ENCODE measurements around the gene POU2AF2. TPM values are rescaled to one million over a fixed set of nuclear protein-coding genes. Genes with fewer than 3 reads are reported as not detected.

The POU2AF2 gene
- total and polyA plus RNA-seq, 4 experiments from 2014 or later: not detected

DNA sequence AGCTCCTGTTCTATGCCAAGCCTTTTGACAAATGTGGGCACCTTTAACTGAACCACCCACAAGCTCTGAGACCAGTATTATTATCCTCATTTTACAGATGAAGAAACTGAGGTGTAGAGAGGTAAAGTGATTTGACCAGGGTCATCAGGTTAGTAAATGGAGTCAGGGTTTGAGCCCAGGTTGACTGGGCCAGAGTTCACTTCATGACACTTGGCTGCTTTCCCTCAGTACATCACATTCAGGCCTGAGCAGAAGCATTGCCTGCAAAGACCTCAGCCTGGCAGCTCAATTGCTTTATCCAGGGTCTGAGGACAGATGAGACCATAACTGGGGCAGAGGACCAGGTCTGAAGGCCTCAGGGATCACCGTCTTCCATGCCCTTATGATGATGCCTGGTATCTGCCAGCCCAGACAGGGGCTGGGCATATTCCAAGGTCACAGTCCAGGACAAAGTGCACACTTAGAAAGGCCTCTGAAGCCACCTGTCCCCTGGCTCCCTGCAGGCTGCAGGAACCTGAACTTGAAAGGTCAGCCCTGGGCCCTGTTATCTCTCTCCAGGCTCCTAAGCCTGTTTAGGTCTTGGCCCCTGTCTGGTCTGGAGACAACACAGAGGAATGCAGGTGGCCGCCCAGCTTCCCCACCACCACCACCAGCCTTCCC is 84.8 kb downstream of the POU2AF2 start:
- H3K9me3 ChIP-seq (ENCODE audit: control insufficient read depth in 1 of 2, low read length in 2 of 2): no peaks in the 10 kb centered on the region
- H3K36me3 Mint-ChIP-seq: no peaks in the 10 kb centered on the region
- H3K4me3 ChIP-seq (ENCODE audit: low read length in 2 of 2): no peak overlapping the region
- POLR2A ChIA-PET (ENCODE audit: partially characterized antibody): no interaction called here
- CTCF ChIA-PET (ENCODE audit: partially characterized antibody): no interaction called here
- H3K36me3 ChIP-seq (ENCODE audit: insufficient read depth, low read length): no peaks in the 10 kb centered on the region
- H3K4me3 Mint-ChIP-seq: no peak overlapping the region
- H3K27me3 Mint-ChIP-seq: peaks cover 0 to 8% of the 10 kb centered on the region in 2 donors
- no peak overlapping the region for H3K27ac Mint-ChIP-seq
- intact Hi-C loops (cut with micrococcal nuclease): no loop called here
- DNase-seq: no peak
- no peak overlapping the region for H3K27ac ChIP-seq (ENCODE audit: low read depth, low read length)
- H3K9me3 Mint-ChIP-seq: no peaks in the 10 kb centered on the region
- H3K4me1 Mint-ChIP-seq: no peaks in the 10 kb centered on the region
- H3K27me3 ChIP-seq (ENCODE audit: insufficient read depth, low read length): no peaks in the 10 kb centered on the region
- no peaks in the 10 kb centered on the region for H3K4me1 ChIP-seq (ENCODE audit: insufficient read depth, low read length)

GRCh38 chr11:111331711-111332479 is 86.4 kb downstream of the POU2AF2 start:
- Histone ChIP-seq H3K9me3 (ENCODE audit: control insufficient read depth in 1 of 2, low read length in 2 of 2) (no peaks in the 10 kb centered on the region), H3K4me1 (ENCODE audit: insufficient read depth, low read length) (no peaks in the 10 kb centered on the region), H3K27me3 (ENCODE audit: insufficient read depth, low read length) (no peaks in the 10 kb centered on the region), H3K36me3 (ENCODE audit: insufficient read depth, low read length) (no peaks in the 10 kb centered on the region), H3K27ac (ENCODE audit: low read depth, low read length) (no peak overlapping the region), H3K4me3 (ENCODE audit: low read length in 2 of 2) (no peak overlapping the region)
- no peak overlapping the region for H3K4me3 Mint-ChIP-seq
- POLR2A ChIA-PET (ENCODE audit: partially characterized antibody): no interaction called here
- CTCF ChIA-PET (ENCODE audit: partially characterized antibody): no interaction called here
- no peak overlapping the region for H3K27ac Mint-ChIP-seq
- no peaks in the 10 kb centered on the region for H3K36me3 Mint-ChIP-seq
- no peak for DNase-seq
- peaks cover 0 to 5% of the 10 kb centered on the region in 2 donors for H3K27me3 Mint-ChIP-seq
- no peaks in the 10 kb centered on the region for H3K4me1 Mint-ChIP-seq
- intact Hi-C loops (cut with micrococcal nuclease): no loop called here
- no peaks in the 10 kb centered on the region for H3K9me3 Mint-ChIP-seq

GRCh38 chr11:111334532-111335502 is 89.3 kb downstream of the POU2AF2 start:
- Histone ChIP-seq H3K27ac (ENCODE audit: low read depth, low read length) (no peak overlapping the region), H3K9me3 (ENCODE audit: control insufficient read depth in 1 of 2, low read length in 2 of 2) (no peaks in the 10 kb centered on the region), H3K27me3 (ENCODE audit: insufficient read depth, low read length) (no peaks in the 10 kb centered on the region), H3K36me3 (ENCODE audit: insufficient read depth, low read length) (no peaks in the 10 kb centered on the region), H3K4me1 (ENCODE audit: insufficient read depth, low read length) (no peaks in the 10 kb centered on the region), H3K4me3 (ENCODE audit: low read length in 2 of 2) (no peak overlapping the region)
- Mint-ChIP-seq H3K27me3 (peaks cover 4 to 7% of the 10 kb centered on the region in 2 donors), H3K4me1 (no peaks in the 10 kb centered on the region), H3K36me3 (peaks cover 2 to 4% of the 10 kb centered on the region in 2 donors), H3K27ac (no peak overlapping the region), H3K4me3 (no peak overlapping the region), H3K9me3 (peaks cover 0 to 12% (median 5%) of the 10 kb centered on the region in 8 donors)
- POLR2A ChIA-PET (ENCODE audit: partially characterized antibody): no interaction called here
- CTCF ChIA-PET (ENCODE audit: partially characterized antibody): interaction anchor here (1.5 kb wide), 1 partner anchor 90 kb away, joined by 3 read pairs; no protein-coding TSS in a partner anchor
- no peak for DNase-seq
- intact Hi-C loops (cut with micrococcal nuclease): no loop called here

GRCh38 chr11:111335549-111335948 is 90.0 kb downstream of the POU2AF2 start:
- Histone ChIP-seq H3K9me3 (ENCODE audit: control insufficient read depth in 1 of 2, low read length in 2 of 2) (no peaks in the 10 kb centered on the region), H3K4me1 (ENCODE audit: insufficient read depth, low read length) (no peaks in the 10 kb centered on the region), H3K4me3 (ENCODE audit: low read length in 2 of 2) (no peak overlapping the region), H3K27ac (ENCODE audit: low read depth, low read length) (no peak overlapping the region), H3K36me3 (ENCODE audit: insufficient read depth, low read length) (no peaks in the 10 kb centered on the region), H3K27me3 (ENCODE audit: insufficient read depth, low read length) (no peaks in the 10 kb centered on the region)
- peaks cover 0 to 16% (median 9%) of the 10 kb centered on the region in 8 donors for H3K9me3 Mint-ChIP-seq
- peaks cover 2 to 7% of the 10 kb centered on the region in 2 donors for H3K36me3 Mint-ChIP-seq
- no peak overlapping the region for H3K4me3 Mint-ChIP-seq
- POLR2A ChIA-PET (ENCODE audit: partially characterized antibody): no interaction called here
- CTCF ChIA-PET (ENCODE audit: partially characterized antibody): no interaction called here
- no peaks in the 10 kb centered on the region for H3K4me1 Mint-ChIP-seq
- DNase-seq: no peak
- no peak overlapping the region for H3K27ac Mint-ChIP-seq
- intact Hi-C loops (cut with micrococcal nuclease): no loop called here
- peaks cover 4 to 9% of the 10 kb centered on the region in 2 donors for H3K27me3 Mint-ChIP-seq

Other genes with a start within 250 kb of the POU2AF2 start
- not detected for gene POU2AF3, start 52.8 kb downstream of the POU2AF2 start, total RNA-seq
- gene POU2AF3, start 52.8 kb downstream of the POU2AF2 start, polyA plus RNA-seq: not detected
- under 1 TPM; 0.47 to 0.64 TPM for gene POU2AF1, start 133.6 kb downstream of the POU2AF2 start, total RNA-seq
- 1 to 10 TPM in 1 of 2 donors, under 1 TPM in 1; 0.37 to 2.0 TPM for gene POU2AF1, start 133.6 kb downstream of the POU2AF2 start, polyA plus RNA-seq